ENCODE results near the gene RBM38. TPM values are rescaled to one million over a fixed set of nuclear protein-coding genes. Genes with fewer than 3 reads are reported as not detected.

RBM38 gene
- total RNA-seq, 1 donor from 2014 or later, result 33.4 TPM

GRCh38 chr20:57382516-57382915 lies 8.7 kb upstream of the RBM38 start:
- Mint-ChIP-seq H3K9me3 (no peaks in the 10 kb centered on the region), H3K4me1 (no peaks in the 10 kb centered on the region), H3K27me3 (ENCODE audit: low read depth) (no peaks in the 10 kb centered on the region), H3K27ac (ENCODE audit: unreplicated experiment) (peak overlapping the region; percentile 75), H3K4me3 (no peak overlapping the region), H3K36me3 (ENCODE audit: low read depth) (peaks cover 2% of the 10 kb centered on the region)
- no peak for DNase-seq (ENCODE audit: low read depth, low spot score)
- TF ChIP-seq, protein P1, sequence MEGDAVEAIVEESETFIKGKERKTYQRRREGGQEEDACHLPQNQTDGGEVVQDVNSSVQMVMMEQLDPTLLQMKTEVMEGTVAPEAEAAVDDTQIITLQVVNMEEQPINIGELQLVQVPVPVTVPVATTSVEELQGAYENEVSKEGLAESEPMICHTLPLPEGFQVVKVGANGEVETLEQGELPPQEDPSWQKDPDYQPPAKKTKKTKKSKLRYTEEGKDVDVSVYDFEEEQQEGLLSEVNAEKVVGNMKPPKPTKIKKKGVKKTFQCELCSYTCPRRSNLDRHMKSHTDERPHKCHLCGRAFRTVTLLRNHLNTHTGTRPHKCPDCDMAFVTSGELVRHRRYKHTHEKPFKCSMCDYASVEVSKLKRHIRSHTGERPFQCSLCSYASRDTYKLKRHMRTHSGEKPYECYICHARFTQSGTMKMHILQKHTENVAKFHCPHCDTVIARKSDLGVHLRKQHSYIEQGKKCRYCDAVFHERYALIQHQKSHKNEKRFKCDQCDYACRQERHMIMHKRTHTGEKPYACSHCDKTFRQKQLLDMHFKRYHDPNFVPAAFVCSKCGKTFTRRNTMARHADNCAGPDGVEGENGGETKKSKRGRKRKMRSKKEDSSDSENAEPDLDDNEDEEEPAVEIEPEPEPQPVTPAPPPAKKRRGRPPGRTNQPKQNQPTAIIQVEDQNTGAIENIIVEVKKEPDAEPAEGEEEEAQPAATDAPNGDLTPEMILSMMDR (conservative IDR thresholded peaks at IDR 0.05), result no peak

- Mint-ChIP-seq H3K4me3 (no peak overlapping the region), H3K9me3 (no peaks in the 10 kb centered on the region), H3K27me3 (ENCODE audit: low read depth) (no peaks in the 10 kb centered on the region), H3K4me1 (peaks cover 2% of the 10 kb centered on the region), H3K27ac (ENCODE audit: unreplicated experiment) (no peak overlapping the region), H3K36me3 (ENCODE audit: low read depth) (peaks cover 2% of the 10 kb centered on the region)
- DNase-seq (ENCODE audit: low read depth, low spot score), result no peak
- TF ChIP-seq, protein P1 (conservative IDR thresholded peaks at IDR 0.05), result no peak
These were observed 7.5 kb upstream of the RBM38 start for GRCh38 chr20:57383447-57384347.

- Mint-ChIP-seq H3K27ac (ENCODE audit: unreplicated experiment) (no peak overlapping the region), H3K4me3 (no peak overlapping the region), H3K4me1 (peaks cover 7% of the 10 kb centered on the region), H3K36me3 (ENCODE audit: low read depth) (peaks cover 2% of the 10 kb centered on the region), H3K9me3 (no peaks in the 10 kb centered on the region), H3K27me3 (ENCODE audit: low read depth) (no peaks in the 10 kb centered on the region)
- TF ChIP-seq, protein P1 (conservative IDR thresholded peaks at IDR 0.05), result no peak
- DNase-seq (ENCODE audit: low read depth, low spot score), result no peak
These were observed 6.7 kb upstream of the RBM38 start for GRCh38 chr20:57384486-57384885.

DNA sequence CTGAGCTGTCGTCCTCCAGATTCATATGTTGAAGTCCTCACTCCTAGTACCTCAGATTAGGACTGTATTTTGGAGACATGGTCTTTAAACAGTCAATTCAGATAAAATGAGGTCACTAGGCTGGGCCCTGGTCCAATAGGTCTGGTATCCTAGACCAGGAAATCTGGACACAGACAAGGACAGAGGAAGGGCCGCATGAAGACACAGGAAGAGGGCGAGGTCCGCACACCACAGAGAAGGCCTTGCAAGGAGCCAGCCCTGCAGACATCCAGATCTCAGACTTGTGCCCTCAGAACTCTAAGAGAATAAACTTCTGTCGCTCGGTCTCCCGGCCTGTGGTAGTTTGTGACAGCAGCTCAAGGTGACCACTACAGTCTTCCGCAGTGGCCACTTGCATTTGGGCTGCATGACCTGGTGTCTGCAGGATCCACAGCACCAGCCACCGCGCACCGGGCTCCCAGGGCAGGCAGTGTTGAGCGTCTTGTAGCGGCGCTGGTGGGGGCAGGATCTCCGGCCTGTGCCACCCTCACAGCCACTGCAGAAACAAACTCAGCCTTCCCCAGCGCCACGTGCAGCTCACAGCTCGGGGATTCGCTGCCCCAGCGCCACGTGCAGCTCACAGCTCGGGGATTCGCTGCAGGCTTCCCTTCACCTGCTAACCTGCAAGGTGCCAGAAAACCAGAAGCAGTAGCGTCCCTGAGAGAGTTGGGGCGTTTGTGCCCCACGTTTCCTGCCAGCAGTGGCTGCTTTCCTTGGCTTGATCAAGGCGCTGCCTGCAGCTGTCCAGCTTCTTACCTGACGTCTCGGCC lies 6.0 kb upstream of the RBM38 start:
- no peaks in the 10 kb centered on the region for H3K36me3 Mint-ChIP-seq (ENCODE audit: low read depth)
- peaks cover 2% of the 10 kb centered on the region for H3K27me3 Mint-ChIP-seq (ENCODE audit: low read depth)
- no peak overlapping the region for H3K4me3 Mint-ChIP-seq
- peaks cover 10% of the 10 kb centered on the region for H3K4me1 Mint-ChIP-seq
- H3K27ac Mint-ChIP-seq (ENCODE audit: unreplicated experiment), result peak overlapping the region; percentile 94
- H3K9me3 Mint-ChIP-seq, result no peaks in the 10 kb centered on the region
- no peak for DNase-seq (ENCODE audit: low read depth, low spot score)
- TF ChIP-seq, protein P1 (conservative IDR thresholded peaks at IDR 0.05), result no peak

DNA sequence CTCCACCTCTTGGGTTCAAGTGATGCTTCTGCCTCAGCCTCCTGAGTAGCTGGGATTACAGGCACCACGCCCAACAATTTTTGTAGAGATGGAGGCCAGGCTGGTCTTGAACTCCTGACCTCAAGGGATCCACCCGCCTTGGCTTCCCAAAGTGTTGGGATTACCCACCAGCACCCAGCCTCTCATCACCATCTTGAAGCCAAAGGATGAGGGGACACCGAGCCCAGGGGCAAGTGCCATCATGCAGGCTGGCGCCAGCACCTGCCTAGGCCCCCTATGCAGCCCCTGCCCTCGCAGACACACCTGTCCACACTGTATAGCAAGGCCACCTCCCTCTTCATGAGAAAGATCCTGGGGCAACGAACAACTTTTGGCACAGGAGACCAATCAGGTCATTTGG lies 5.3 kb upstream of the RBM38 start:
- H3K4me3 Mint-ChIP-seq, result no peak overlapping the region
- H3K27ac Mint-ChIP-seq (ENCODE audit: unreplicated experiment), result no peak overlapping the region
- no peaks in the 10 kb centered on the region for H3K9me3 Mint-ChIP-seq
- DNase-seq (ENCODE audit: low read depth, low spot score), result no peak
- TF ChIP-seq, protein P1 (conservative IDR thresholded peaks at IDR 0.05), result no peak
- peaks cover 6% of the 10 kb centered on the region for H3K27me3 Mint-ChIP-seq (ENCODE audit: low read depth)
- no peaks in the 10 kb centered on the region for H3K36me3 Mint-ChIP-seq (ENCODE audit: low read depth)
- peaks cover 14% of the 10 kb centered on the region for H3K4me1 Mint-ChIP-seq
